Cerebellar nuclear complex (tissue), 1 donor: ENCODE measurements around the gene SLC16A11.
"Not testable (repeated sequence)": the region's sequence is repeated elsewhere in the genome, so short reads cannot be mapped to it uniquely, and the experiment has no call there.

Experiments
- DNase-seq, 2 experiments: peaks; one replicate each; lab custom pipeline; 2025; lab: John Stamatoyannopoulos, UW

The SLC16A11 gene

GRCh38 chr17:7058831-7059447 is 15.0 kb upstream of the SLC16A11 start:
- no peak for DNase-seq

GRCh38 chr17:7056386-7056785 is 12.5 kb upstream of the SLC16A11 start:
- DNase-seq: no peak

GRCh38 chr17:7050583-7050982 is 6.7 kb upstream of the SLC16A11 start:
- not testable (repeated sequence) for DNase-seq

GRCh38 chr17:7048968-7049367 is 5.1 kb upstream of the SLC16A11 start:
- DNase-seq: no peak

GRCh38 chr17:7047566-7047965 is 3.7 kb upstream of the SLC16A11 start:
- DNase-seq: no peak

- DNase-seq: not testable (repeated sequence)
Observed at GRCh38 chr17:7046725-7047397, 3.0 kb upstream of the SLC16A11 start.

- peak in 1 of 2 experiments; percentile 73 for DNase-seq
Observed at GRCh38 chr17:7046127-7046724, 2.3 kb upstream of the SLC16A11 start.

- DNase-seq: peak; percentile 34 to 73
Observed at GRCh38 chr17:7045492-7046126, 1.7 kb upstream of the SLC16A11 start.

GRCh38 chr17:7043182-7043496 is 753 bp downstream of the SLC16A11 start:
- DNase-seq: no peak

GRCh38 chr17:7042501-7043181 is 1.3 kb downstream of the SLC16A11 start:
- no peak for DNase-seq

GRCh38 chr17:7041607-7042500 is 2.0 kb downstream of the SLC16A11 start:
- DNase-seq: no peak

- no peak for DNase-seq
Observed at GRCh38 chr17:7039832-7040231, 4.1 kb downstream of the SLC16A11 start.

- no peak for DNase-seq
Observed at GRCh38 chr17:7038025-7038862, 5.6 kb downstream of the SLC16A11 start.

- DNase-seq: peak; percentile 77 to 90
Observed at GRCh38 chr17:7035591-7036368, 8.1 kb downstream of the SLC16A11 start, which contains the start of gene SLC16A13. Gene SLC16A13, plus strand, starts transcription at chr17:7036015. Its CDS starts 368 bp downstream, at chr17:7036383.

GRCh38 chr17:7034955-7035590 is 8.8 kb downstream of the SLC16A11 start:
- DNase-seq: no peak

- DNase-seq: no peak
Observed at GRCh38 chr17:7029659-7030058, 14.2 kb downstream of the SLC16A11 start.

- no peak for DNase-seq
Observed at GRCh38 chr17:7029096-7029495, 14.8 kb downstream of the SLC16A11 start.

GRCh38 chr17:7027335-7027734 is 16.6 kb downstream of the SLC16A11 start:
- no peak for DNase-seq
